Mesenchymal stem cell (in vitro differentiated cells and primary cell): ENCODE data around the gene HPSE2.

Experiments used
- DNase-seq: peaks from one replicate; pipeline ENCODE4 v3.0.0-alpha.2; 2013
- H2AFZ ChIP-seq: one replicate; pipeline ENCODE4 v1.6.1; 2013; ENCODE audit warnings: low read depth, mild to moderate bottlenecking, control low read depth, inconsistent platforms, low read length, moderate library complexity
- H2AK5ac ChIP-seq: 2 replicates; pipeline ENCODE4 v1.6.1; 2013; ENCODE audit warnings: low read length, moderate library complexity, mild to moderate bottlenecking, inconsistent platforms; ENCODE audit not compliant: severe bottlenecking
- H2BK120ac ChIP-seq: one replicate; pipeline ENCODE4 v1.6.1; 2013; ENCODE audit warnings: low read depth, mild to moderate bottlenecking, inconsistent platforms, low read length, moderate library complexity
- H2BK12ac ChIP-seq, 2 experiments: one replicate each; pipeline ENCODE4 v1.6.1; 2013; ENCODE audit warnings: inconsistent platforms in 2 of 2, low read length in 2 of 2, mild to moderate bottlenecking in 2 of 2, moderate library complexity in 2 of 2, control low read depth in 1 of 2
- H2BK15ac ChIP-seq: one replicate; pipeline ENCODE4 v1.6.1; 2013; ENCODE audit warnings: mild to moderate bottlenecking, low read depth, inconsistent platforms; ENCODE audit not compliant: poor library complexity, severe bottlenecking
- H2BK5ac ChIP-seq: 2 replicates; pipeline ENCODE4 v1.6.1; 2013; ENCODE audit warnings: low read depth, mild to moderate bottlenecking, low read length, control low read depth, inconsistent platforms; ENCODE audit not compliant: poor library complexity, severe bottlenecking
- H3K14ac ChIP-seq, 2 experiments: one replicate each; pipeline ENCODE4 v1.6.1; 2013; ENCODE audit warnings: inconsistent platforms in 2 of 2, low read length in 2 of 2, control low read depth in 1 of 2, mild to moderate bottlenecking in 1 of 2, moderate library complexity in 1 of 2
- H3K18ac ChIP-seq, 2 experiments: one replicate each; pipeline ENCODE4 v1.6.1; 2013; ENCODE audit warnings: inconsistent platforms in 2 of 2, low read length in 2 of 2, control low read depth in 1 of 2, low read depth in 1 of 2, mild to moderate bottlenecking in 1 of 2
- H3K23ac ChIP-seq, 2 experiments: one replicate each; pipeline ENCODE4 v1.6.1; 2013; ENCODE audit warnings: inconsistent platforms in 2 of 2, low read length in 2 of 2, mild to moderate bottlenecking in 2 of 2, moderate library complexity in 2 of 2, control low read depth in 1 of 2
- H3K27ac ChIP-seq: 2 replicates; pipeline ENCODE4 v1.5.1; 2013; ENCODE audit warnings: mild to moderate bottlenecking, moderate library complexity, low read length, control low read depth, inconsistent platforms; ENCODE audit not compliant: poor library complexity, severe bottlenecking
- H3K27me3 ChIP-seq, 2 experiments: 2 replicates each; pipeline versions ENCODE4 v1.6.1 to v1.7.0; 2013; ENCODE audit warnings: low read length in 2 of 2, mild to moderate bottlenecking in 2 of 2, moderate library complexity in 2 of 2, control low read depth in 1 of 2, inconsistent platforms in 1 of 2; ENCODE audit not compliant: control insufficient read depth in 1 of 2, insufficient read depth in 1 of 2
- H3K36me3 ChIP-seq, 2 experiments: 2 replicates each; pipeline versions ENCODE4 v1.6.1 to v1.7.0; 2013; ENCODE audit warnings: low read length in 2 of 2, control low read depth in 1 of 2, inconsistent platforms in 1 of 2, low read depth in 1 of 2, mild to moderate bottlenecking in 1 of 2; ENCODE audit not compliant: insufficient read depth in 2 of 2, control insufficient read depth in 1 of 2
- H3K4ac ChIP-seq, 2 experiments: one replicate each; pipeline ENCODE4 v1.6.1; 2013; ENCODE audit warnings: inconsistent platforms in 2 of 2, low read length in 2 of 2, mild to moderate bottlenecking in 2 of 2, moderate library complexity in 2 of 2, control low read depth in 1 of 2, low read depth in 1 of 2
- H3K4me1 ChIP-seq: 2 replicates; pipeline ENCODE4 v1.6.1; 2013; ENCODE audit warnings: low read depth, low read length, control low read depth; ENCODE audit not compliant: control insufficient read depth, insufficient read depth
- H3K4me2 ChIP-seq: 2 replicates; pipeline ENCODE4 v1.6.1; 2013; ENCODE audit warnings: low read length, mild to moderate bottlenecking, inconsistent platforms; ENCODE audit not compliant: poor library complexity, severe bottlenecking
- H3K4me3 ChIP-seq, 2 experiments: 2 replicates each; pipeline versions ENCODE4 v1.5.1 to v1.7.0; 2013; ENCODE audit warnings: low read length in 2 of 2, mild to moderate bottlenecking in 2 of 2, control low read depth in 1 of 2, low read depth in 1 of 2; ENCODE audit not compliant: insufficient read depth in 1 of 2
- H3K79me1 ChIP-seq: replicated peaks from 2 replicates; pipeline ENCODE4 v1.6.1; 2013; ENCODE audit warnings: mild to moderate bottlenecking, control low read depth, low read length, inconsistent platforms; ENCODE audit not compliant: poor library complexity, severe bottlenecking
- H3K9ac ChIP-seq: 2 replicates; pipeline ENCODE4 v1.7.0; 2013; ENCODE audit warnings: mild to moderate bottlenecking, low read length, moderate library complexity
- H3K9me3 ChIP-seq: 2 replicates; pipeline ENCODE4 v1.7.0; 2013; ENCODE audit warnings: mild to moderate bottlenecking, low read length; ENCODE audit not compliant: control insufficient read depth
- H4K8ac ChIP-seq: one replicate; pipeline ENCODE4 v1.6.1; 2013; ENCODE audit warnings: inconsistent platforms, mild to moderate bottlenecking, low read length, moderate library complexity
- H4K91ac ChIP-seq: one replicate; pipeline ENCODE4 v1.6.1; 2013; ENCODE audit warnings: mild to moderate bottlenecking, low read length, inconsistent platforms
- WGBS: methylation state at CpG from one replicate; pipeline ENCODE4 v1.1.7; 2013; ENCODE audit warnings: mixed read lengths; 5-methylcytosine and 5-hydroxymethylcytosine counted together

Gene HPSE2

DNA sequence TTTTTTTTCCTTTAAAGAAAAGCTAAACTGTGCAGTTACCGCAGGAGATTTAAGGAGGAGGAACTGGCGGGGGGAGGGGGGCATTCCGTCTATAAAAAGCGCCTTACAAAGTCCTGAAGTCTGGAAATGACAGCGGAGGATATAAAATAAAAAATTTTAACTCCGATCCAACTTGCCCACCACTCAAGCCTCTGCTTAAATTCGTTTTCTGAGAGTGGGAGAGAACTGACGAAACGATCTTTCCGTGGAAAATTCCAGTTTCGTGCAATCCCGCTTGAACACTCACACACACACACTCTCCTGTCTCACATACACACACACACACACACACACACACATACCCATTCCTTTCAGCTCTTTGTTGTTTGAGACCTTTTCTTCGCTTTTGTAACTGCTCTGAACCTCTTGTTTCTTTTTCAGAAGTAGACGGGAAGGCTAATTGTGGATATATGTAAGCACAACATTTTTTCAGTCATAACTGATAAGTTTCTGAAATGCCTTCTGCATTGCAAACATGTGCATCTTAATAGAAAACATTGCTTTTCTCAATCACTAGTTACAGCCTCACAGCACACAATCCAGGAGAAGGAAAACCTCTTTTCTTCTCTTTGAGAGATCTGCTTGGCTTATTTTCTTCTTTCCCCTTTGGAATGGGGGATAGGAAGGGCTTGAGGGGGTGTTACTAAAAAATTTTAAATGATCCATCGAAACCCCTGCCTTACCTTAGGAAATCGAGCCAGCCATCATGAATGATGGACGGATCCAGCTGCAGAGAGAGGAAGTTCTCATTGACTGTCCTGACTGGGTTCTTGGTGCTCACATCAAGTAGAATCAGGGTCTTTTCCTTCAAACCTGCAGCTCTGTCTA, 628 bp downstream of the HPSE2 start:
- Histone ChIP-seq H2BK12ac (no peak overlapping the region), H2BK15ac (no peak overlapping the region), H3K27ac (no peak overlapping the region), H3K79me1 (no peaks in the 10 kb centered on the region), H2BK120ac (no peak overlapping the region), H2AK5ac (no peak overlapping the region), H3K14ac (no peak overlapping the region), H3K4ac (no peak overlapping the region), H2AFZ (no peak overlapping the region), H3K4me1 (peaks cover 13% of the 10 kb centered on the region), H4K8ac (no peak overlapping the region), H3K27me3 (peaks cover 75 to 77% of the 10 kb centered on the region in 2 experiments), H3K23ac (no peak overlapping the region), H4K91ac (no peak overlapping the region), H3K36me3 (no peaks in the 10 kb centered on the region), H3K4me2 (peak overlapping the region; percentile 13), H3K9ac (peak overlapping the region; percentile 63), H2BK5ac (no peak overlapping the region), H3K18ac (no peak overlapping the region), H3K4me3 (peak overlapping the region in 1 of 2 experiments; percentile 86), H3K9me3 (no peaks in the 10 kb centered on the region)
- WGBS = 7% methylated on average over 12 of the region's 17 CpGs
- DNase-seq = peak; percentile 78

GRCh38 chr10:99234041-99234790, 1.4 kb downstream of the HPSE2 start:
- Histone ChIP-seq H3K79me1 (no peaks in the 10 kb centered on the region), H3K4me3 (peak overlapping the region; percentile 28 to 86)

GRCh38 chr10:99233689-99234037, 2.0 kb downstream of the HPSE2 start:
- Histone ChIP-seq H3K36me3 (no peaks in the 10 kb centered on the region), H3K4me1 (peaks cover 13% of the 10 kb centered on the region), H2BK12ac (no peak overlapping the region), H4K8ac (no peak overlapping the region), H2BK5ac (no peak overlapping the region), H3K27me3 (peaks cover 75 to 86% of the 10 kb centered on the region in 2 experiments), H3K27ac (no peak overlapping the region), H2AFZ (no peak overlapping the region), H3K79me1 (no peaks in the 10 kb centered on the region), H3K9me3 (no peaks in the 10 kb centered on the region), H2AK5ac (no peak overlapping the region), H3K4ac (no peak overlapping the region), H4K91ac (no peak overlapping the region), H3K18ac (peak overlapping the region in 1 of 2 experiments; percentile 4), H3K4me3 (peak overlapping the region in 1 of 2 experiments; percentile 86), H2BK15ac (no peak overlapping the region), H3K4me2 (peak overlapping the region; percentile 30), H2BK120ac (no peak overlapping the region), H3K9ac (peak overlapping the region; percentile 63), H3K14ac (no peak overlapping the region), H3K23ac (no peak overlapping the region)
- no peak for DNase-seq
- 5% methylated on average over 18 of the region's 18 CpGs for WGBS

More at GRCh38 chr10:99234041-99234790, 1.4 kb downstream of the HPSE2 start:
- H3K4me1 ChIP-seq = peaks cover 13% of the 10 kb centered on the region
- peak overlapping the region; percentile 21 for H2AFZ ChIP-seq
- H3K27ac ChIP-seq = no peak overlapping the region
- H2BK15ac ChIP-seq = no peak overlapping the region
- H3K27me3 ChIP-seq = peaks cover 75 to 85% of the 10 kb centered on the region in 2 experiments
- H2BK12ac ChIP-seq = peak overlapping the region; percentile 7 to 11
- DNase-seq = peak; percentile 77
- no peak overlapping the region for H2BK120ac ChIP-seq
- H3K18ac ChIP-seq = peak overlapping the region; percentile 67 to 88
- peak overlapping the region in 1 of 2 experiments; percentile 64 for H3K4ac ChIP-seq
- H4K8ac ChIP-seq = peak overlapping the region; percentile 71
- H4K91ac ChIP-seq = peak overlapping the region; percentile 73
- no peak overlapping the region for H3K14ac ChIP-seq
- H2BK5ac ChIP-seq = no peak overlapping the region
- H3K9ac ChIP-seq = peak overlapping the region; percentile 63
- H3K4me2 ChIP-seq = peak overlapping the region; percentile 30
- no peaks in the 10 kb centered on the region for H3K9me3 ChIP-seq
- H3K23ac ChIP-seq = no peak overlapping the region
- no peaks in the 10 kb centered on the region for H3K36me3 ChIP-seq
- under 1% methylated on average over 46 of the region's 49 CpGs for WGBS
- H2AK5ac ChIP-seq = no peak overlapping the region
